Endodermal cell (in vitro differentiated cells): Measurements from ENCODE around the gene AXDND1. TPM values are rescaled to one million over a fixed set of nuclear protein-coding genes. Genes with fewer than 3 reads are reported as not detected.

ENCODE experiments used
- DNase-seq: peaks from one replicate; pipeline ENCODE4 v3.0.0-alpha.2; 2017
- H3K27ac ChIP-seq: 2 replicates; pipeline ENCODE4 v1.5.1; 2013; ENCODE audit warnings: mild to moderate bottlenecking, low read depth, low read length, moderate library complexity
- H3K27me3 ChIP-seq: 2 replicates; pipeline ENCODE4 v1.6.1; 2013; ENCODE audit warnings: mild to moderate bottlenecking, low read length, moderate library complexity; ENCODE audit not compliant: insufficient read depth, control insufficient read depth, poor library complexity, severe bottlenecking
- H3K36me3 ChIP-seq: 2 replicates; pipeline ENCODE4 v1.7.0; 2013; ENCODE audit warnings: mild to moderate bottlenecking, low read length, moderate library complexity; ENCODE audit not compliant: control insufficient read depth, insufficient read depth
- H3K4me1 ChIP-seq: one replicate; pipeline ENCODE4 v1.7.0; 2013; ENCODE audit warnings: low read length; ENCODE audit not compliant: control insufficient read depth, insufficient read depth
- H3K4me3 ChIP-seq: 2 replicates; pipeline ENCODE4 v1.5.1; 2013; ENCODE audit warnings: mild to moderate bottlenecking, low read length, moderate library complexity
- H3K9ac ChIP-seq: 2 replicates; pipeline ENCODE4 v1.6.1; 2013; ENCODE audit warnings: mild to moderate bottlenecking, low read length, moderate library complexity; ENCODE audit not compliant: poor library complexity, severe bottlenecking; ENCODE audit errors: extremely low read depth
- H3K9me3 ChIP-seq: 2 replicates; pipeline ENCODE4 v1.6.1; 2013; ENCODE audit warnings: mild to moderate bottlenecking, low read length, moderate library complexity; ENCODE audit not compliant: control insufficient read depth
- H3K27ac Mint-ChIP-seq: 2 replicates; pipeline ENCODE4 v1.8.0; 2020; ENCODE audit warnings: mixed read lengths
- H3K27me3 Mint-ChIP-seq: 2 replicates; pipeline ENCODE4 v1.8.0; 2021; ENCODE audit warnings: mild to moderate bottlenecking, mixed read lengths; ENCODE audit not compliant: insufficient read depth
- H3K36me3 Mint-ChIP-seq: 2 replicates; pipeline ENCODE4 v1.8.0; 2020; ENCODE audit warnings: low read depth, mixed read lengths
- H3K4me1 Mint-ChIP-seq: 2 replicates; pipeline ENCODE4 v1.8.0; 2020; ENCODE audit warnings: mixed read lengths
- H3K4me3 Mint-ChIP-seq: 2 replicates; pipeline ENCODE4 v1.8.0; 2020; ENCODE audit warnings: mild to moderate bottlenecking, moderate library complexity, mixed read lengths
- H3K9me3 Mint-ChIP-seq: 2 replicates; pipeline ENCODE4 v1.8.0; 2020; ENCODE audit warnings: mild to moderate bottlenecking, mixed read lengths
- CTCF ChIP-seq: fragments of 200-600 bp; sonication (generic); conservative IDR thresholded peaks from 2 replicates; pipeline ENCODE4 v1.5.0; 2021; ENCODE audit warnings: antibody characterized with exemption, mild to moderate bottlenecking
- WGBS, 2 experiments: methylation state at CpG; one replicate each; pipeline versions ENCODE4 v1.1.5 to v1.1.7; 2013; ENCODE audit warnings: missing lambda C conversion rate in 2 of 2, mixed read lengths in 1 of 2; ENCODE audit not compliant: insufficient coverage in 1 of 2, insufficient read length in 1 of 2; 5-methylcytosine and 5-hydroxymethylcytosine counted together
- total RNA-seq, 2 donors: library from RNA; stranded (reverse); fragmentation: NEBNext Ultra II Directional in 1 of 2; extraction: Animal tissue kit (Norgen Biotek cat#: 25700) in 1 of 2; gene quantifications; 2 replicates in 1 of 2; 3 replicates in 1 of 2; pipeline ENCODE4 v1.2.1, GENCODE V29; 2021

Gene AXDND1
- total RNA-seq, 2 donors from 2014 or later = 0.69 to 1.3 TPM

GRCh38 chr1:179342740-179343404 lies 22.9 kb upstream of the AXDND1 start:
- H3K27me3 Mint-ChIP-seq = no peaks in the 10 kb centered on the region
- H3K9ac ChIP-seq = no peak overlapping the region
- H3K36me3 Mint-ChIP-seq = peaks cover 40% of the 10 kb centered on the region
- H3K27me3 ChIP-seq = no peaks in the 10 kb centered on the region
- no peaks in the 10 kb centered on the region for H3K4me1 Mint-ChIP-seq
- no peaks in the 10 kb centered on the region for H3K4me1 ChIP-seq
- no peak overlapping the region for H3K27ac Mint-ChIP-seq
- no peak overlapping the region for H3K4me3 Mint-ChIP-seq
- no peak for TF ChIP-seq CTCF
- H3K4me3 ChIP-seq = no peak overlapping the region
- H3K9me3 Mint-ChIP-seq = no peaks in the 10 kb centered on the region
- no peak for DNase-seq
- H3K36me3 ChIP-seq = peaks cover 65% of the 10 kb centered on the region
- H3K27ac ChIP-seq = no peak overlapping the region
- WGBS, 2 experiments = 94% methylated on average over 4 of the region's 4 CpGs; no CpG with 5 or more reads in 1 of the 2 experiments
- H3K9me3 ChIP-seq = no peaks in the 10 kb centered on the region

- Mint-ChIP-seq H3K27ac (no peak overlapping the region), H3K4me3 (no peak overlapping the region), H3K27me3 (no peaks in the 10 kb centered on the region), H3K4me1 (no peaks in the 10 kb centered on the region), H3K9me3 (no peaks in the 10 kb centered on the region), H3K36me3 (peaks cover 31% of the 10 kb centered on the region)
- Histone ChIP-seq H3K4me1 (no peaks in the 10 kb centered on the region), H3K9me3 (no peaks in the 10 kb centered on the region), H3K27ac (no peak overlapping the region), H3K4me3 (no peak overlapping the region), H3K27me3 (no peaks in the 10 kb centered on the region), H3K9ac (no peak overlapping the region), H3K36me3 (peaks cover 78% of the 10 kb centered on the region)
- no peak for DNase-seq
- TF ChIP-seq CTCF = no peak
- WGBS, 2 experiments = 91 to 97% methylated on average over 3 of the region's 3 CpGs
Observed at GRCh38 chr1:179351281-179351680, 14.5 kb upstream of the AXDND1 start.

- Mint-ChIP-seq H3K4me1 (no peaks in the 10 kb centered on the region), H3K4me3 (no peak overlapping the region), H3K27ac (no peak overlapping the region), H3K36me3 (peaks cover 30% of the 10 kb centered on the region), H3K27me3 (no peaks in the 10 kb centered on the region), H3K9me3 (no peaks in the 10 kb centered on the region)
- H3K9ac ChIP-seq = no peak overlapping the region
- no peak overlapping the region for H3K4me3 ChIP-seq
- no peaks in the 10 kb centered on the region for H3K9me3 ChIP-seq
- H3K36me3 ChIP-seq = peaks cover 71% of the 10 kb centered on the region
- no peak overlapping the region for H3K27ac ChIP-seq
- H3K27me3 ChIP-seq = no peaks in the 10 kb centered on the region
- no peak for TF ChIP-seq CTCF
- H3K4me1 ChIP-seq = no peaks in the 10 kb centered on the region
- no peak for DNase-seq
- 80 to 98% methylated on average over 1 to 2 of the region's 2 CpGs for WGBS, 2 experiments
Observed at GRCh38 chr1:179352236-179352635, 13.5 kb upstream of the AXDND1 start.
